HepG2 (cell line): ENCODE results near the gene LRP5.

ENCODE experiments used
- ELF4 ChIP-seq: sonication (generic); formaldehyde crosslinking; IDR thresholded peaks from 2 replicates; pipeline ENCODE4 v1.5.0; 2020; ENCODE audit warnings: missing genetic modification reagents, mild to moderate bottlenecking, moderate library complexity, borderline replicate concordance
- MAFF ChIP-seq: IDR thresholded peaks from 2 replicates; pipeline ENCODE4 v1.6.1; 2011; ENCODE audit warnings: low read depth, low read length, improper control_type of control experiment
- PRPF4 ChIP-seq: fragments of 200-400 bp; formaldehyde crosslinking; IDR thresholded peaks from 2 replicates; pipeline ENCODE4 v1.6.1; 2016; ENCODE audit warnings: low read length, low read depth; ENCODE audit not compliant: poor library complexity, severe bottlenecking
- SMYD3 ChIP-seq: sonication (generic); formaldehyde crosslinking; IDR thresholded peaks from 2 replicates; pipeline ENCODE4 v1.8.1; 2023; ENCODE audit warnings: mild to moderate bottlenecking, missing genetic modification reagents
- TCF12 ChIP-seq, 2 experiments: fragments of 450-650 bp in 1 of 2; sonication (generic) in 1 of 2; formaldehyde crosslinking in 1 of 2; IDR thresholded peaks; 2 replicates each; pipeline versions ENCODE4 v1.6.1 to v1.8.0; 2017 to 2022; ENCODE audit warnings: antibody characterized with exemption in 1 of 2, mild to moderate bottlenecking in 1 of 2, missing genetic modification reagents in 1 of 2, moderate library complexity in 1 of 2
- TRIM24 ChIP-seq: sonication (generic); formaldehyde crosslinking; IDR thresholded peaks from 2 replicates; pipeline ENCODE4 v1.8.0; 2022; ENCODE audit warnings: mild to moderate bottlenecking, missing genetic modification reagents
- ZFP36 ChIP-seq: fragments of 150-350 bp; IDR thresholded peaks from 2 replicates; pipeline ENCODE4 v1.6.1; 2018; ENCODE audit warnings: borderline replicate concordance, low read length, low read depth; ENCODE audit not compliant: partially characterized antibody
- ZFX ChIP-seq: sonication (generic); formaldehyde crosslinking; IDR thresholded peaks from 2 replicates; pipeline ENCODE4 v1.4.0; 2020; ENCODE audit warnings: mild to moderate bottlenecking, low read depth, missing genetic modification reagents, moderate library complexity
- TF ChIP-seq, protein P1 (sequence below): sonication (generic); formaldehyde crosslinking; IDR thresholded peaks from 2 replicates; pipeline ENCODE4 v1.8.0; 2022; ENCODE audit warnings: mild to moderate bottlenecking, missing genetic modification reagents
- TF ChIP-seq, protein P2 (sequence below): sonication (generic); formaldehyde crosslinking; conservative IDR thresholded peaks from 2 replicates; pipeline ENCODE4 v1.8.0; 2022; ENCODE audit warnings: mild to moderate bottlenecking, moderate library complexity, missing genetic modification reagents

DNA sequence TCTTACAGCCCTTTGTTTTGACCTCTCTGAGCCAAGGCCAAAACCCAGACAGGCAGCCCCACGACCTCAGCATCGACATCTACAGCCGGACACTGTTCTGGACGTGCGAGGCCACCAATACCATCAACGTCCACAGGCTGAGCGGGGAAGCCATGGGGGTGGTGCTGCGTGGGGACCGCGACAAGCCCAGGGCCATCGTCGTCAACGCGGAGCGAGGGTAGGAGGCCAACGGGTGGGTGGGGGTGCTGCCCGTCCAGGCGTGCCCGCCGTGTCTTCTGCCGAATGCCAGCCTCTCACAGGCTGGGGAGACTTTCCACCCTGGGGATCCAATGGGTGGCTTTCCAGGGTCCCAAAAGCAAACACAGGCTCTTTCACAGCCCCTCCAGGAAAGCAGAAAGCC lies 111.1 kb downstream of the LRP5 start:
- TF ChIP-seq TRIM24 (CRISPR knock-in tag) = no peak
- TF ChIP-seq ZFP36 = no peak
- no peak for TF ChIP-seq TCF12 (IDR thresholded peaks at IDR 0.05)
- TF ChIP-seq TCF12 (CRISPR knock-in tag; IDR thresholded peaks at IDR 0.05) = no peak
- TF ChIP-seq ELF4 (CRISPR knock-in tag) = no peak
- TF ChIP-seq PRPF4 = no peak
- no peak for TF ChIP-seq SMYD3 (CRISPR knock-in tag)
- TF ChIP-seq, protein P1, sequence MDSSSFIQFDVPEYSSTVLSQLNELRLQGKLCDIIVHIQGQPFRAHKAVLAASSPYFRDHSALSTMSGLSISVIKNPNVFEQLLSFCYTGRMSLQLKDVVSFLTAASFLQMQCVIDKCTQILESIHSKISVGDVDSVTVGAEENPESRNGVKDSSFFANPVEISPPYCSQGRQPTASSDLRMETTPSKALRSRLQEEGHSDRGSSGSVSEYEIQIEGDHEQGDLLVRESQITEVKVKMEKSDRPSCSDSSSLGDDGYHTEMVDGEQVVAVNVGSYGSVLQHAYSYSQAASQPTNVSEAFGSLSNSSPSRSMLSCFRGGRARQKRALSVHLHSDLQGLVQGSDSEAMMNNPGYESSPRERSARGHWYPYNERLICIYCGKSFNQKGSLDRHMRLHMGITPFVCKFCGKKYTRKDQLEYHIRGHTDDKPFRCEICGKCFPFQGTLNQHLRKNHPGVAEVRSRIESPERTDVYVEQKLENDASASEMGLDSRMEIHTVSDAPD = no peak
- no peak for TF ChIP-seq MAFF
- TF ChIP-seq, protein P2, sequence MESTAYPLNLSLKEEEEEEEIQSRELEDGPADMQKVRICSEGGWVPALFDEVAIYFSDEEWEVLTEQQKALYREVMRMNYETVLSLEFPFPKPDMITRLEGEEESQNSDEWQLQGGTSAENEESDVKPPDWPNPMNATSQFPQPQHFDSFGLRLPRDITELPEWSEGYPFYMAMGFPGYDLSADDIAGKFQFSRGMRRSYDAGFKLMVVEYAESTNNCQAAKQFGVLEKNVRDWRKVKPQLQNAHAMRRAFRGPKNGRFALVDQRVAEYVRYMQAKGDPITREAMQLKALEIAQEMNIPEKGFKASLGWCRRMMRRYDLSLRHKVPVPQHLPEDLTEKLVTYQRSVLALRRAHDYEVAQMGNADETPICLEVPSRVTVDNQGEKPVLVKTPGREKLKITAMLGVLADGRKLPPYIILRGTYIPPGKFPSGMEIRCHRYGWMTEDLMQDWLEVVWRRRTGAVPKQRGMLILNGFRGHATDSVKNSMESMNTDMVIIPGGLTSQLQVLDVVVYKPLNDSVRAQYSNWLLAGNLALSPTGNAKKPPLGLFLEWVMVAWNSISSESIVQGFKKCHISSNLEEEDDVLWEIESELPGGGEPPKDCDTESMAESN (CRISPR knock-in tag) = no peak
- no peak for TF ChIP-seq ZFX (CRISPR knock-in tag)
